ENCODE results near the gene CMTR1. TPM values are rescaled to one million over a fixed set of nuclear protein-coding genes. Genes with fewer than 3 reads are reported as not detected.

CMTR1 gene
- total and polyA plus RNA-seq, 2 of the 13 experiments (the other 11 are each of a cell fraction or from before 2014, with no cell fraction given), result 19.7 to 55.2 TPM

DNA sequence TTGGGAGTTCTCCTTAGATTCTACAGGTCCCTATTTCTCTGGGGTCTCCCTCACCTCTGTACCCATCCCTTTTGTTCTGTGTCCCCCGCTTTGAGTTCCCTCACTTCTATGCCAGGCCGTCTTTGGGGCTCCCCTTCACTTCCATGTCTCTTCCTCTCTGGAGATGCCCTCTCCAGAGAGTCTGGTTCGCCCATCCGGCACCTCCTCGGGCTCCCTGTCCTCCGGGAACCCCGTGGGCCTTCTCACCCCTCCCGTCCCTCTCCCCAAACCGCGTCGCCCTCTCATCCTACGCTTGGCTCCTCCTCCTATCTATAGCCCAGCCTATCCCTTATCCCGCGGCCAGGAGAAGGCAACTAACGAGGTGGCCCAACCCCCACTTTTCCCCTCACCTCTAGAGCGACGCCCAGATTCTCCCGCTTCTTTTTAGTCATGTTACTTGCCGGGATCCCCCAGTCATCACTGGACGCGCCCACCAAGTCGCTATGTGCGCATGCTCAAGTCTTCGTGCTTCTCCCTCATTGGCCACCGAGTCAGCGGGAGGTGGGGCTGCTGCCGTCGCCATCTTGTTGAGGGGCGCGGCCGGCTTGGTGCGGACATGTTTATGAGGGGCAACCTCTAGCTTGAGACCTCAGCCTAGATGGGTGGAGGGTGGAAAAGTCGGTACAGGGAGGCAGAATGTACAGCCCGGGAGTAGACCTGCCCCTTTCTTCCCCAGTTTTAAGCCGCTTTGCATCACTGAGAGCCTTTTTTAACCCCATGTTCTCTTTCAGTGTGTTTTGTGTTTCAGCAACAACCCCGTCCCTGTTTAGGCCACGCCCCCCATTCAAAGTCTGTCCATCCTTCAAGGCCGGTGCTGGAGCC is 66.6 kb downstream of the CMTR1 start, which contains the start of gene CCDC167 (continued):
- TF ChIP-seq, protein P1, sequence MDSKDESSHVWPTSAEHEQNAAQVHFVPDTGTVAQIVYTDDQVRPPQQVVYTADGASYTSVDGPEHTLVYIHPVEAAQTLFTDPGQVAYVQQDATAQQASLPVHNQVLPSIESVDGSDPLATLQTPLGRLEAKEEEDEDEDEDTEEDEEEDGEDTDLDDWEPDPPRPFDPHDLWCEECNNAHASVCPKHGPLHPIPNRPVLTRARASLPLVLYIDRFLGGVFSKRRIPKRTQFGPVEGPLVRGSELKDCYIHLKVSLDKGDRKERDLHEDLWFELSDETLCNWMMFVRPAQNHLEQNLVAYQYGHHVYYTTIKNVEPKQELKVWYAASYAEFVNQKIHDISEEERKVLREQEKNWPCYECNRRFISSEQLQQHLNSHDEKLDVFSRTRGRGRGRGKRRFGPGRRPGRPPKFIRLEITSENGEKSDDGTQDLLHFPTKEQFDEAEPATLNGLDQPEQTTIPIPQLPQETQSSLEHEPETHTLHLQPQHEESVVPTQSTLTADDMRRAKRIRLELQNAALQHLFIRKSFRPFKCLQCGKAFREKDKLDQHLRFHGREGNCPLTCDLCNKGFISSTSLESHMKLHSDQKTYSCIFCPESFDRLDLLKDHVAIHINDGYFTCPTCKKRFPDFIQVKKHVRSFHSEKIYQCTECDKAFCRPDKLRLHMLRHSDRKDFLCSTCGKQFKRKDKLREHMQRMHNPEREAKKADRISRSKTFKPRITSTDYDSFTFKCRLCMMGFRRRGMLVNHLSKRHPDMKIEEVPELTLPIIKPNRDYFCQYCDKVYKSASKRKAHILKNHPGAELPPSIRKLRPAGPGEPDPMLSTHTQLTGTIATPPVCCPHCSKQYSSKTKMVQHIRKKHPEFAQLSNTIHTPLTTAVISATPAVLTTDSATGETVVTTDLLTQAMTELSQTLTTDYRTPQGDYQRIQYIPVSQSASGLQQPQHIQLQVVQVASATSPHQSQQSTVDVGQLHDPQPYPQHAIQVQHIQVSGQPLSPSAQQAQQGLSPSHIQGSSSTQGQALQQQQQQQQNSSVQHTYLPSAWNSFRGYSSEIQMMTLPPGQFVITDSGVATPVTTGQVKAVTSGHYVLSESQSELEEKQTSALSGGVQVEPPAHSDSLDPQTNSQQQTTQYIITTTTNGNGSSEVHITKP (CRISPR knock-in tag; IDR thresholded peaks at IDR 0.05; ENCODE audit: low read depth), result peak; percentile 92
- TF ChIP-seq, protein P2, sequence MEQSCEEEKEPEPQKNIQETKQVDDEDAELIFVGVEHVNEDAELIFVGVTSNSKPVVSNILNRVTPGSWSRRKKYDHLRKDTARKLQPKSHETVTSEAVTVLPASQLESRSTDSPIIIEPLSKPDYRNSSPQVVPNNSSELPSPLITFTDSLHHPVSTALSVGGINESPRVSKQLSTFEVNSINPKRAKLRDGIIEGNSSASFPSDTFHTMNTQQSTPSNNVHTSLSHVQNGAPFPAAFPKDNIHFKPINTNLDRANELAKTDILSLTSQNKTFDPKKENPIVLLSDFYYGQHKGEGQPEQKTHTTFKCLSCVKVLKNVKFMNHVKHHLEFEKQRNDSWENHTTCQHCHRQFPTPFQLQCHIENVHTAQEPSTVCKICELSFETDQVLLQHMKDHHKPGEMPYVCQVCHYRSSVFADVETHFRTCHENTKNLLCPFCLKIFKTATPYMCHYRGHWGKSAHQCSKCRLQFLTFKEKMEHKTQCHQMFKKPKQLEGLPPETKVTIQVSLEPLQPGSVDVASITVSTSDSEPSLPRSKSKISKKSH (CRISPR knock-in tag; IDR thresholded peaks at IDR 0.05; ENCODE audit: borderline replicate concordance), result peak; percentile 64; the same call in 1 of the 2 replicates
- TF ChIP-seq, protein P3, sequence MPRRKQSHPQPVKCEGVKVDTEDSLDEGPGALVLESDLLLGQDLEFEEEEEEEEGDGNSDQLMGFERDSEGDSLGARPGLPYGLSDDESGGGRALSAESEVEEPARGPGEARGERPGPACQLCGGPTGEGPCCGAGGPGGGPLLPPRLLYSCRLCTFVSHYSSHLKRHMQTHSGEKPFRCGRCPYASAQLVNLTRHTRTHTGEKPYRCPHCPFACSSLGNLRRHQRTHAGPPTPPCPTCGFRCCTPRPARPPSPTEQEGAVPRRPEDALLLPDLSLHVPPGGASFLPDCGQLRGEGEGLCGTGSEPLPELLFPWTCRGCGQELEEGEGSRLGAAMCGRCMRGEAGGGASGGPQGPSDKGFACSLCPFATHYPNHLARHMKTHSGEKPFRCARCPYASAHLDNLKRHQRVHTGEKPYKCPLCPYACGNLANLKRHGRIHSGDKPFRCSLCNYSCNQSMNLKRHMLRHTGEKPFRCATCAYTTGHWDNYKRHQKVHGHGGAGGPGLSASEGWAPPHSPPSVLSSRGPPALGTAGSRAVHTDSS (CRISPR knock-in tag; conservative IDR thresholded peaks at IDR 0.05), result no peak
- TF ChIP-seq TCF12 (IDR thresholded peaks at IDR 0.05) (no peak), TCF12 (CRISPR knock-in tag; IDR thresholded peaks at IDR 0.05) (0 out of 2 replicates have a peak, but pooled peaks have one; percentile 18), AGO2 (optimal IDR thresholded peaks at IDR 0.05; ENCODE audit: low read depth, low read length) (no peak), ISL2 (CRISPR knock-in tag; IDR thresholded peaks at IDR 0.05) (no peak), HMG20B (CRISPR knock-in tag; conservative IDR thresholded peaks at IDR 0.05) (no peak), ZFX (CRISPR knock-in tag; IDR thresholded peaks at IDR 0.05; ENCODE audit: low read depth) (peak; percentile 78), SP2 (CRISPR knock-in tag; IDR thresholded peaks at IDR 0.05) (peak; percentile 80), SAP130 (CRISPR knock-in tag; IDR thresholded peaks at IDR 0.05; ENCODE audit: low read depth) (peak; percentile 89), ZNF264 (CRISPR knock-in tag; IDR thresholded peaks at IDR 0.05) (no peak), POLR2AphosphoS5 (IDR thresholded peaks at IDR 0.05; ENCODE audit: low read depth, low read length) (peak; percentile 58), ZNF841 (CRISPR knock-in tag; IDR thresholded peaks at IDR 0.05; ENCODE audit: borderline replicate concordance) (no peak), RAD21 (CRISPR knock-in tag; IDR thresholded peaks at IDR 0.05) (no peak), ZNF17 (CRISPR knock-in tag; IDR thresholded peaks at IDR 0.05) (no peak), BHLHE40 (IDR thresholded peaks at IDR 0.05; ENCODE audit: low read length) (no peak; the same call in 1 of the 2 replicates), ZMYM3 (CRISPR knock-in tag; IDR thresholded peaks at IDR 0.05) (no peak), SPEN (CRISPR knock-in tag; IDR thresholded peaks at IDR 0.05; ENCODE audit: low read depth) (0 out of 2 replicates have a peak, but pooled peaks have one; percentile 55)
- TF ChIP-seq, protein P4, sequence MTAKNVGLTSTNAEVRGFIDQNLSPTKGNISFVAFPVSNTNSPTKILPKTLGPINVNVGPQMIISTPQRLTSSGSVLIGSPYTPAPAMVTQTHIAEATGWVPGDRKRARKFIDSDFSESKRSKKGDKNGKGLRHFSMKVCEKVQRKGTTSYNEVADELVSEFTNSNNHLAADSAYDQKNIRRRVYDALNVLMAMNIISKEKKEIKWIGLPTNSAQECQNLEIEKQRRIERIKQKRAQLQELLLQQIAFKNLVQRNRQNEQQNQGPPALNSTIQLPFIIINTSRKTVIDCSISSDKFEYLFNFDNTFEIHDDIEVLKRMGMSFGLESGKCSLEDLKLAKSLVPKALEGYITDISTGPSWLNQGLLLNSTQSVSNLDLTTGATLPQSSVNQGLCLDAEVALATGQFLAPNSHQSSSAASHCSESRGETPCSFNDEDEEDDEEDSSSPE (CRISPR knock-in tag; IDR thresholded peaks at IDR 0.05), result peak; percentile 97
- TF ChIP-seq, protein P5, sequence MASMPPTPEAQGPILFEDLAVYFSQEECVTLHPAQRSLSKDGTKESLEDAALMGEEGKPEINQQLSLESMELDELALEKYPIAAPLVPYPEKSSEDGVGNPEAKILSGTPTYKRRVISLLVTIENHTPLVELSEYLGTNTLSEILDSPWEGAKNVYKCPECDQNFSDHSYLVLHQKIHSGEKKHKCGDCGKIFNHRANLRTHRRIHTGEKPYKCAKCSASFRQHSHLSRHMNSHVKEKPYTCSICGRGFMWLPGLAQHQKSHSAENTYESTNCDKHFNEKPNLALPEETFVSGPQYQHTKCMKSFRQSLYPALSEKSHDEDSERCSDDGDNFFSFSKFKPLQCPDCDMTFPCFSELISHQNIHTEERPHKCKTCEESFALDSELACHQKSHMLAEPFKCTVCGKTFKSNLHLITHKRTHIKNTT (CRISPR knock-in tag; IDR thresholded peaks at IDR 0.05), result no peak

Measured in HepG2 (cell line).